Subcutaneous adipose tissue (tissue), 4 donors: ENCODE measurements around the gene SNAP29. TPM values are rescaled to one million over a fixed set of nuclear protein-coding genes. Genes with fewer than 3 reads are reported as not detected.

ENCODE experiments used
- total RNA-seq, 4 donors: library from RNA; depleted of rRNA; stranded (reverse); fragments of >200 nt; gene quantifications; one replicate each; pipeline ENCODE4 v1.1.0, GENCODE V29; 2016
- TF ChIP-seq, protein P1 (sequence below): fragments of 450-650 bp; IDR thresholded peaks from one replicate; pipeline ENCODE4 v1.5.1; 2016; ENCODE audit warnings: low read depth, mild to moderate bottlenecking, control low read depth, antibody characterized with exemption, moderate library complexity

The SNAP29 gene
- total RNA-seq, 4 donors from 2014 or later = 20.5 to 27.1 (median 24.4) TPM

- TF ChIP-seq, protein P1, sequence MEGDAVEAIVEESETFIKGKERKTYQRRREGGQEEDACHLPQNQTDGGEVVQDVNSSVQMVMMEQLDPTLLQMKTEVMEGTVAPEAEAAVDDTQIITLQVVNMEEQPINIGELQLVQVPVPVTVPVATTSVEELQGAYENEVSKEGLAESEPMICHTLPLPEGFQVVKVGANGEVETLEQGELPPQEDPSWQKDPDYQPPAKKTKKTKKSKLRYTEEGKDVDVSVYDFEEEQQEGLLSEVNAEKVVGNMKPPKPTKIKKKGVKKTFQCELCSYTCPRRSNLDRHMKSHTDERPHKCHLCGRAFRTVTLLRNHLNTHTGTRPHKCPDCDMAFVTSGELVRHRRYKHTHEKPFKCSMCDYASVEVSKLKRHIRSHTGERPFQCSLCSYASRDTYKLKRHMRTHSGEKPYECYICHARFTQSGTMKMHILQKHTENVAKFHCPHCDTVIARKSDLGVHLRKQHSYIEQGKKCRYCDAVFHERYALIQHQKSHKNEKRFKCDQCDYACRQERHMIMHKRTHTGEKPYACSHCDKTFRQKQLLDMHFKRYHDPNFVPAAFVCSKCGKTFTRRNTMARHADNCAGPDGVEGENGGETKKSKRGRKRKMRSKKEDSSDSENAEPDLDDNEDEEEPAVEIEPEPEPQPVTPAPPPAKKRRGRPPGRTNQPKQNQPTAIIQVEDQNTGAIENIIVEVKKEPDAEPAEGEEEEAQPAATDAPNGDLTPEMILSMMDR = no peak
These were observed 1.6 kb upstream of the SNAP29 start for GRCh38 chr22:20857247-20857643.

DNA sequence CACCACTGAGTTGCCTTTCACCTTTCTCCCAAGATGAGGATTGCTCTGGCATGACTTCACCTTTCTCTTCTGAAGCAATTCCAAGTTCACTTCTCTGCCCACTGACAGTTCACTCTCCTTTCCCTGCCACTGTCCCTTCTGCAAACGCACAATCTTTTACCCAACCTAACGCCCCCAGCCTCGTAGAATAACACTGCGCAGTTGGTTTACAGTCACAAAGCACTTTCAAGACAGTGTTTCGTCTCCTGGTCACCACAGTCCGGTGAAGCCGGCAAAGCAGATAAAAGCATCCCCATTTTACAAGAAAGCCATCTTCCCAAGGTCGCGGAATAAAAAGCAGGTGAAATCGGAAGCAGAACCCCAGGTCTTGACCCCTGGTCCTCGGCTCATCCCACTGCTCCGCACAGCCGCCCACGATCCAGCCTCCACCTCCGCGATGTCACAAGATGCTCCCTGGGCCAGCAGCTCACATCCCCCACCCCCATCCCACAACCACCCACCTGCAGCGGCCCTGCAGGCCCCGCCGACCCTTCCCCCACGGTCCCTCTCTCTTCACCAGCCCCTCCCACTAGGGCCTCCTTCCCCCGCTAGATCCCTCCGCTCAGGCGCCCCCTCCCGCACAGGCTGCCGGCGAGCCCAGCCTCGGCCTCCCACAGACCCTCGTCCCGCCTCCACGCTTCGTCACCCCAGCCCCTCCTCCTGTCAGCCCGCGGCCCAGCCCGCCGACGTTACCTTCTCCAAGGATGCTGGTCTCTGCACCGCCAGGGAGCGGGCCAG, 781 bp upstream of the SNAP29 start:
- TF ChIP-seq, protein P1 = no peak

DNA sequence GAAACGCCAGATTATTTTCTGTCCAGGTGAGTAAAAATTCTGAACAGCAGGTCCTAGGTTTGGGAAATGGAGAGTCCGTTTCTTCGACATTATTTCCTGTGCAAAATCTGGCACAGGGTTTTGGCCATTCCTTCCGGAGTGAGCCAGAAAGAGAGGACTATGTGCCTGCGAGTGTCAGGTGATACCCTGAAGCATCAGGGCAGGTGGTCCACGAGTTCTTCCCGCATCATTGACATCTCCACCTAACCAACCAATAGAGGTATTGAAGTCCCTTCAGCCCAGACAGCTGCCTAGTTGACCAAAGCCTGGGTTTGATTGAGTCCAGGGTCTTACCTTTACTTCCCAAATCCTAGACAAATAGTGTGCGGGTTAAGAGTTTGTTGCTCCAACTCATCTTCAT, 808 bp downstream of the SNAP29 start:
- TF ChIP-seq, protein P1 = no peak

- TF ChIP-seq, protein P1 = no peak
These were observed 3.7 kb downstream of the SNAP29 start for GRCh38 chr22:20862540-20862939.

DNA sequence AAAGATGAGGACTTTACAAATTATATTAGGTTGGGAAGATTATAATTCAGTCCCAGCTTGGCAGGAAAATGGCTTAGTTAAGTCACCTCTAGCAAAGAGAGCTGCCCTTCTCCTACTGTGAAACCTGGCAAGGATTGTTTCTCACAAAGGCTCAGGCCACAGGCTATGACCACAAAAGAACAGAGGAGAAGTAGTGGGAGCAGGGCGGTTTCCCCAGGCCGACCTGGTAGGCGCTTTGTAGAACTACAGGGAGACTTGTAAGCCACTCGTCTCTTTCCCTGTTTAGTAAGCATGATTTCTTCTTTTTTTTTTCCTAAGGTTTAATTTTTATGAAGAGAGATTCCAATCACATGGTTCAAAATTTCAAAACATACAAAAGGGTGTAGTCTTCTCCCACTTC, 4.6 kb downstream of the SNAP29 start:
- TF ChIP-seq, protein P1 = no peak

- TF ChIP-seq, protein P1 = no peak
These were observed 5.5 kb downstream of the SNAP29 start for GRCh38 chr22:20864186-20864908.

GRCh38 chr22:20865331-20865730, 6.5 kb downstream of the SNAP29 start:
- TF ChIP-seq, protein P1 = no peak
